Measurements from ENCODE around the gene MMP14. TPM values are rescaled to one million over a fixed set of nuclear protein-coding genes. Genes with fewer than 3 reads are reported as not detected.
"Not testable (repeated sequence)": the region's sequence is repeated elsewhere in the genome, so short reads cannot be mapped to it uniquely, and the experiment has no call there.

Gene MMP14
- polyA plus RNA-seq (2013, experiment 1 of 2), result 34.2 TPM
- polyA plus RNA-seq (2013, experiment 2 of 2), result 40.1 TPM

- under 1% methylated on average over 45 of the region's 46 CpGs for WGBS
- Histone ChIP-seq H3K27ac (ENCODE audit: low read depth, low read length) (peak within 1 kb of the TSS; percentile 68; the same call in 1 of the 2 replicates), H3K27me3 (ENCODE audit: insufficient read depth, low read length) (peaks cover 15% of the 10 kb centered on the region), H3K4me1 (ENCODE audit: insufficient read depth, low read length) (peaks cover 23% of the 10 kb centered on the region), H3K9ac (ENCODE audit: low read depth, low read length) (peak within 1 kb of the TSS; percentile 87), H3K9me3 (ENCODE audit: insufficient read depth, low read depth, low read length) (no peaks in the 10 kb centered on the region), H3K36me3 (ENCODE audit: insufficient read depth, low read length) (peaks cover 37% of the 10 kb centered on the region), H3K4me3 (ENCODE audit: low read length) (peak within 1 kb of the TSS; percentile 79)
Observed at GRCh38 chr14:22836301-22837113, at the start of gene MMP14. MMP14 (plus strand) TSS chr14:22836585; CDS start chr14:22836818, 233 bp downstream.

DNA sequence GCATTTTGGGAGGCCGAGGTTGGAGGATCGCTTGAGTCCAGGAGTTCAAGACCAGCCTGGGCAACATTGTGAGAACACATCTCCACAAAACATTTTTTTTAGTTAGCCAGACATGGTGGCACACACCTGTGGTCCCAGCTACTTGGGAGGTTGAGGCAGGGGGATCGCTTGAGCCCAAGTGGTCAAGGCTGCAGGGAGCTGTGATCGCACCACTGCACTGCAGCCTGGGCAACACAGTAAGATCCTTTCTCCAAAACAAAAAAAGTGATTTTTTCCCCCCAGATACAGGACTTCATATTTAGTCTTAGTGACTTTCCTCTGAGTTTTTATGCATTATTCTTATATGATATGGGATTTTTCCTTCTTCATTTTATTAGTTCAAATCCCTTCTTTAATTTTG lies 49.7 kb upstream of the MMP14 start:
- Histone ChIP-seq H3K4me3 (ENCODE audit: low read length) (no peak overlapping the region), H3K27ac (ENCODE audit: low read depth, low read length) (no peak overlapping the region), H3K27me3 (ENCODE audit: insufficient read depth, low read length) (no peaks in the 10 kb centered on the region), H3K4me1 (ENCODE audit: insufficient read depth, low read length) (no peaks in the 10 kb centered on the region), H3K36me3 (ENCODE audit: insufficient read depth, low read length) (no peaks in the 10 kb centered on the region), H3K9ac (ENCODE audit: low read depth, low read length) (no peak overlapping the region), H3K9me3 (ENCODE audit: insufficient read depth, low read depth, low read length) (no peaks in the 10 kb centered on the region)
- WGBS, result 95% methylated on average over 4 of the region's 4 CpGs

- H3K4me1 ChIP-seq (ENCODE audit: insufficient read depth, low read length), result peaks cover 1% of the 10 kb centered on the region
- H3K9me3 ChIP-seq (ENCODE audit: insufficient read depth, low read depth, low read length), result no peaks in the 10 kb centered on the region
- no peaks in the 10 kb centered on the region for H3K27me3 ChIP-seq (ENCODE audit: insufficient read depth, low read length)
- H3K9ac ChIP-seq (ENCODE audit: low read depth, low read length), result no peak overlapping the region
- no peak overlapping the region for H3K27ac ChIP-seq (ENCODE audit: low read depth, low read length)
- no peak overlapping the region for H3K4me3 ChIP-seq (ENCODE audit: low read length)
- no peaks in the 10 kb centered on the region for H3K36me3 ChIP-seq (ENCODE audit: insufficient read depth, low read length)
- WGBS, result 87% methylated on average over 3 of the region's 3 CpGs
Observed at GRCh38 chr14:22791301-22791700, 45.1 kb upstream of the MMP14 start.

DNA sequence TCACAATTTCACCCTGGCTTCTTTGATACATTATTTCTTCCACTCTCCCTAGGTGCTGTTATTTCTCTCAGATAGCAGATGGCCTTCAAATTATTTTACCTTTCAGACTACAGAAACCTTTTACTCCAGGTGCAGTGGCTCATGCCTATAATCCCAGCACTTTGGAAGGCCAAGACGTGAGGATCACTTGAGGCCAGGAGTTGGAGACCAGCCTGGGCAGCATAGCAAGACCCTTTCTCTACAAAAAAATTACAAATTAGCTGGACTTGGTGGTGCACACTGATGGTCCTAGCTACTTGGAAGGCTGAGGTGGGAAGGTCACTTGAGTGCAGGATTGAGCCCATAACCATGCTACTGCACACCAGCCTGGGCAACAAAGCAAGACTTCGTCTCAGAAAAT lies 44.2 kb upstream of the MMP14 start:
- peaks cover 10% of the 10 kb centered on the region for H3K4me1 ChIP-seq (ENCODE audit: insufficient read depth, low read length)
- no peaks in the 10 kb centered on the region for H3K9me3 ChIP-seq (ENCODE audit: insufficient read depth, low read depth, low read length)
- no peaks in the 10 kb centered on the region for H3K36me3 ChIP-seq (ENCODE audit: insufficient read depth, low read length)

DNA sequence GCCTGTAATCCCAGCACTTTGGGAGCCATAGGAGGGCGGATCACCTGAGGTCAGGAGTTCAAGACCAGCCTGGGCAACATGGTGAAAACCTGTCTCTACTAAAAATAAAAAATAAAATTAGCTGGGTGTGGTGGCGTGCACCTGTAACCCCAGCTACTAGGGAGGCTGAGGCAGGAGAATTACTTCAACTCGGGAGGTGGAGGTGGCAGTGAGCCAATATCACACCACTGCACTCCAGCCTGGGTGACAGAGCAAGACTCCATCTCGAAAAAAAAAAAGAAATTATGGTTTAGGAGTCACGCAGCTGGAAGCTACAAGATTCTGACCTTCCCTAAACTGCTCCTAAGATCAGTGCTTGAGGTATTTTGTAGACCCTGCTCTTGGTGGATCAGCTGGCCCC lies 42.8 kb upstream of the MMP14 start:
- H3K9me3 ChIP-seq (ENCODE audit: insufficient read depth, low read depth, low read length); H3K36me3 ChIP-seq (ENCODE audit: insufficient read depth, low read length); H3K27ac ChIP-seq (ENCODE audit: low read depth, low read length); H3K4me3 ChIP-seq (ENCODE audit: low read length); H3K9ac ChIP-seq (ENCODE audit: low read depth, low read length); H3K27me3 ChIP-seq (ENCODE audit: insufficient read depth, low read length): not testable (repeated sequence)
- peaks cover 15% of the 10 kb centered on the region for H3K4me1 ChIP-seq (ENCODE audit: insufficient read depth, low read length)
- WGBS, result 88% methylated on average over 5 of the region's 5 CpGs

More for the DNA sequence above, 44.2 kb upstream of the MMP14 start:
- no peak overlapping the region for H3K9ac ChIP-seq (ENCODE audit: low read depth, low read length)
- H3K27me3 ChIP-seq (ENCODE audit: insufficient read depth, low read length), result no peaks in the 10 kb centered on the region
- no peak overlapping the region for H3K4me3 ChIP-seq (ENCODE audit: low read length)
- no peak overlapping the region for H3K27ac ChIP-seq (ENCODE audit: low read depth, low read length)
- WGBS, result 95% methylated on average over 2 of the region's 2 CpGs

GRCh38 chr14:22793976-22794375 lies 42.4 kb upstream of the MMP14 start:
- Histone ChIP-seq H3K27ac (ENCODE audit: low read depth, low read length) (no peak overlapping the region), H3K9me3 (ENCODE audit: insufficient read depth, low read depth, low read length) (no peaks in the 10 kb centered on the region), H3K9ac (ENCODE audit: low read depth, low read length) (no peak overlapping the region), H3K36me3 (ENCODE audit: insufficient read depth, low read length) (no peaks in the 10 kb centered on the region), H3K4me1 (ENCODE audit: insufficient read depth, low read length) (peaks cover 15% of the 10 kb centered on the region), H3K4me3 (ENCODE audit: low read length) (no peak overlapping the region), H3K27me3 (ENCODE audit: insufficient read depth, low read length) (no peaks in the 10 kb centered on the region)
- 78% methylated on average over 5 of the region's 5 CpGs for WGBS

DNA sequence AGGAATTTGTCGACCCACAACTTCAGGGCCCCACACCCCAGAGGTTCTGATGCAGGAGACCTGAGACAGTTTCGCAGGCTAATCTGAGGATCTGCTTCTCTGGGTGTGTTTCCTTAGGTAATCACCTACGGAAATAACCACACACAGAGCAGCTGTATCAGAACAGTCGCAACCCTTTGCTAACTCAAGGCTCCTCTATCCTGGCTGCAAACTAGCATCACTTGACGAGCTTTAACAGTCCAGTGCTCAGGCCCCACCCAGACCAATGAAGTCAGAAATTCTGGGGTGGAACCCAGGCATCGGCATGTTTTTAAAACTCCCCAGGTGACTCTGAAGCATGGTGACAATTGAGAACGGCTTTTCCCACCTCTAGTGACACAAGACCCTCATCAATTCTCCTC lies 41.8 kb upstream of the MMP14 start:
- H3K27ac ChIP-seq (ENCODE audit: low read depth, low read length), result no peak overlapping the region
- no peak overlapping the region for H3K4me3 ChIP-seq (ENCODE audit: low read length)
- peaks cover 15% of the 10 kb centered on the region for H3K4me1 ChIP-seq (ENCODE audit: insufficient read depth, low read length)
- H3K36me3 ChIP-seq (ENCODE audit: insufficient read depth, low read length), result no peaks in the 10 kb centered on the region
- no peak overlapping the region for H3K9ac ChIP-seq (ENCODE audit: low read depth, low read length)
- no peaks in the 10 kb centered on the region for H3K9me3 ChIP-seq (ENCODE audit: insufficient read depth, low read depth, low read length)
- H3K27me3 ChIP-seq (ENCODE audit: insufficient read depth, low read length), result no peaks in the 10 kb centered on the region
- 91% methylated on average over 7 of the region's 7 CpGs for WGBS

- 71% methylated on average over 5 of the region's 5 CpGs for WGBS
- no peak overlapping the region for H3K4me3 ChIP-seq (ENCODE audit: low read length)
Observed at GRCh38 chr14:22796087-22796707, 40.2 kb upstream of the MMP14 start.

GRCh38 chr14:22797017-22797917 lies 39.1 kb upstream of the MMP14 start:
- WGBS, result 53% methylated on average over 4 of the region's 5 CpGs
- Histone ChIP-seq H3K4me3 (ENCODE audit: low read length) (no peak overlapping the region), H3K27me3 (ENCODE audit: insufficient read depth, low read length) (no peaks in the 10 kb centered on the region), H3K36me3 (ENCODE audit: insufficient read depth, low read length) (no peaks in the 10 kb centered on the region), H3K9me3 (ENCODE audit: insufficient read depth, low read depth, low read length) (no peaks in the 10 kb centered on the region), H3K9ac (ENCODE audit: low read depth, low read length) (peak overlapping the region; percentile 33; the same call in 1 of the 2 replicates), H3K27ac (ENCODE audit: low read depth, low read length) (peak overlapping the region; percentile 60; the same call in 1 of the 2 replicates), H3K4me1 (ENCODE audit: insufficient read depth, low read length) (peaks cover 15% of the 10 kb centered on the region)

More at GRCh38 chr14:22796087-22796707, 40.2 kb upstream of the MMP14 start:
- Histone ChIP-seq H3K36me3 (ENCODE audit: insufficient read depth, low read length) (no peaks in the 10 kb centered on the region), H3K9me3 (ENCODE audit: insufficient read depth, low read depth, low read length) (no peaks in the 10 kb centered on the region), H3K9ac (ENCODE audit: low read depth, low read length) (0 out of 2 replicates have a peak overlapping the region, but pooled peaks have one; percentile 21), H3K27ac (ENCODE audit: low read depth, low read length) (peak overlapping the region; percentile 60; the same call in 1 of the 2 replicates), H3K4me1 (ENCODE audit: insufficient read depth, low read length) (peaks cover 15% of the 10 kb centered on the region), H3K27me3 (ENCODE audit: insufficient read depth, low read length) (no peaks in the 10 kb centered on the region)

GRCh38 chr14:22798528-22798927 lies 37.9 kb upstream of the MMP14 start:
- 78% methylated on average over 2 of the region's 2 CpGs for WGBS
- H3K9me3 ChIP-seq (ENCODE audit: insufficient read depth, low read depth, low read length), result no peaks in the 10 kb centered on the region
- no peak overlapping the region for H3K4me3 ChIP-seq (ENCODE audit: low read length)
- no peaks in the 10 kb centered on the region for H3K36me3 ChIP-seq (ENCODE audit: insufficient read depth, low read length)
- peaks cover 15% of the 10 kb centered on the region for H3K4me1 ChIP-seq (ENCODE audit: insufficient read depth, low read length)
- H3K27me3 ChIP-seq (ENCODE audit: insufficient read depth, low read length), result no peaks in the 10 kb centered on the region
- no peak overlapping the region for H3K9ac ChIP-seq (ENCODE audit: low read depth, low read length)
- H3K27ac ChIP-seq (ENCODE audit: low read depth, low read length), result no peak overlapping the region
